GM12878 (cell line): Measurements from ENCODE around the gene PFKFB2. TPM values are rescaled to one million over a fixed set of nuclear protein-coding genes. Genes with fewer than 3 reads are reported as not detected.

ENCODE experiments used
- ATAC-seq: fragments of 200-7000 bp; cut with Tn5 transposase; 3 replicates; pipeline ENCODE4 v1.9.1; 2020; ENCODE audit warnings: mild to moderate bottlenecking, moderate library complexity
- BruUV-seq: library from RNA; stranded (reverse); fragments of 400-500 nt; replicated peaks from 2 replicates; lab custom pipeline; 2021; lab: Mats Ljungman, UMichigan
- CTCF ChIA-PET: fragments of 300-600 bp; sonication (Branson Sonifier 250); formaldehyde crosslinking; extraction: SDS; loops from one replicate; lab custom pipeline; 2021; ENCODE audit warnings: inconsistent platforms; lab: Yijun Ruan, JAX
- POLR2A ChIA-PET: fragments of 350-600 bp; formaldehyde crosslinking; extraction: SDS; loops from one replicate; lab custom pipeline; 2021; ENCODE audit warnings: inconsistent platforms; lab: Charles Lee
- RAD21 ChIA-PET: fragments of 300-600 bp; sonication (Branson Sonifier 250); formaldehyde crosslinking; loops from one replicate; lab custom pipeline; 2023; ENCODE audit warnings: antibody characterized with exemption; ENCODE audit not compliant: unreplicated experiment; lab: Charles Lee
- SMC1A ChIA-PET: fragments of 300-600 bp; sonication (Branson Sonifier 250); formaldehyde crosslinking; loops from one replicate; lab custom pipeline; 2023; ENCODE audit not compliant: unreplicated experiment, uncharacterized antibody; lab: Charles Lee
- DNase-seq: peaks from one replicate; pipeline ENCODE4 v3.0.0-alpha.2; 2011; ENCODE audit warnings: low read depth, low spot score
- FAIRE-seq: peaks from 3 replicates; lab custom pipeline; 2011; peaks lifted over from hg19 to GRCh38; lab: Jason Lieb, UNC
- H2AFZ ChIP-seq: 2 replicates; pipeline ENCODE4 v1.6.0; 2011; ENCODE audit warnings: low read depth, low read length, control low read depth; ENCODE audit not compliant: control insufficient read depth
- H3K27ac ChIP-seq: 2 replicates; pipeline ENCODE4 v1.5.1; 2011; ENCODE audit warnings: control low read depth; ENCODE audit not compliant: control insufficient read depth, insufficient read depth
- H3K27me3 ChIP-seq, 2 experiments: replicated peaks in 1 of 2; 2 replicates each; pipeline versions ENCODE4 v1.6.0 to v1.6.1; 2011; ENCODE audit warnings: low read length in 1 of 2; ENCODE audit not compliant: control insufficient read depth in 2 of 2, insufficient read depth in 2 of 2
- H3K36me3 ChIP-seq, 2 experiments: 2 replicates each; pipeline ENCODE4 v1.5.1; 2011; ENCODE audit warnings: low read length in 1 of 2; ENCODE audit not compliant: control insufficient read depth in 2 of 2, insufficient read depth in 2 of 2
- H3K4me1 ChIP-seq: 2 replicates; pipeline ENCODE4 v1.6.1; 2011; ENCODE audit warnings: mild to moderate bottlenecking, low read length, moderate library complexity, mixed read lengths; ENCODE audit not compliant: control insufficient read depth, insufficient read depth
- H3K4me2 ChIP-seq: 2 replicates; pipeline ENCODE4 v1.6.0; 2011; ENCODE audit warnings: control low read depth; ENCODE audit not compliant: control insufficient read depth, insufficient read depth
- H3K4me3 ChIP-seq: fragments of 200-600 bp; sonication (generic); 2 replicates; pipeline ENCODE4 v1.5.1; 2016
- H3K79me2 ChIP-seq: 2 replicates; pipeline ENCODE4 v1.6.0; 2011; ENCODE audit warnings: low read length; ENCODE audit not compliant: control insufficient read depth, insufficient read depth
- H3K9ac ChIP-seq: 2 replicates; pipeline ENCODE4 v1.8.0; 2011; ENCODE audit warnings: low read length, control low read depth, mixed read lengths; ENCODE audit not compliant: control insufficient read depth, insufficient read depth
- H3K9me3 ChIP-seq: replicated peaks from 3 replicates; pipeline ENCODE4 v1.5.1; 2011; ENCODE audit warnings: mild to moderate bottlenecking, low read length; ENCODE audit not compliant: control insufficient read depth, insufficient read depth
- H4K20me1 ChIP-seq: 2 replicates; pipeline ENCODE4 v1.6.0; 2011; ENCODE audit not compliant: control insufficient read depth, insufficient read depth
- BHLHE40 ChIP-seq, 2 experiments: fragments of 450-650 bp in 1 of 2; IDR thresholded peaks; 2 replicates each; pipeline ENCODE4 v1.6.1; 2011 to 2017; ENCODE audit warnings: low read depth in 2 of 2, borderline replicate concordance in 1 of 2, improper control_type of control experiment in 1 of 2, low read length in 1 of 2, mild to moderate bottlenecking in 1 of 2
- BRCA1 ChIP-seq: IDR thresholded peaks from 2 replicates; pipeline ENCODE4 v1.6.1; 2011; ENCODE audit warnings: low read depth, low read length, improper control_type of control experiment
- HDAC2 ChIP-seq: fragments of 200-600 bp; sonication (generic); IDR thresholded peaks from 2 replicates; pipeline ENCODE4 v1.6.1; 2017
- IRF4 ChIP-seq: IDR thresholded peaks from 2 replicates; pipeline ENCODE4 v1.6.1; 2011; ENCODE audit warnings: low read depth, low read length
- LARP7 ChIP-seq: fragments of 450-650 bp; IDR thresholded peaks from 2 replicates; pipeline ENCODE4 v1.6.1; 2017; ENCODE audit warnings: mild to moderate bottlenecking
- NFIC ChIP-seq: IDR thresholded peaks from 2 replicates; pipeline ENCODE4 v1.6.1; 2012; ENCODE audit warnings: low read depth, mild to moderate bottlenecking, inconsistent platforms, low read length, moderate library complexity
- NFYA ChIP-seq: IDR thresholded peaks from 2 replicates; pipeline ENCODE4 v1.6.1; 2011; ENCODE audit warnings: low read depth, mild to moderate bottlenecking, low read length, improper control_type of control experiment, borderline replicate concordance
- NR2C1 ChIP-seq: fragments of 450-650 bp; IDR thresholded peaks from 2 replicates; pipeline ENCODE4 v1.6.1; 2017; ENCODE audit warnings: antibody characterized with exemption, mild to moderate bottlenecking, moderate library complexity
- NRF1 ChIP-seq: conservative IDR thresholded peaks from 2 replicates; pipeline ENCODE4 v1.6.1; 2011; ENCODE audit warnings: mild to moderate bottlenecking, low read depth, low read length, improper control_type of control experiment
- PBX3 ChIP-seq: IDR thresholded peaks from 2 replicates; pipeline ENCODE4 v1.6.1; 2011; ENCODE audit warnings: mild to moderate bottlenecking, low read depth, low read length, moderate library complexity; ENCODE audit not compliant: insufficient replicate concordance
- RELB ChIP-seq: fragments of 450-650 bp; IDR thresholded peaks from 2 replicates; pipeline ENCODE4 v1.6.1; 2017; ENCODE audit warnings: low read depth, mild to moderate bottlenecking, moderate library complexity
- SREBF2 ChIP-seq: IDR thresholded peaks from 2 replicates; pipeline ENCODE4 v1.6.1; 2012; ENCODE audit warnings: mild to moderate bottlenecking, low read length
- TBL1XR1 ChIP-seq: IDR thresholded peaks from 2 replicates; pipeline ENCODE4 v1.6.1; 2012; ENCODE audit warnings: low read depth, low read length, improper control_type of control experiment
- USF2 ChIP-seq: IDR thresholded peaks from 2 replicates; pipeline ENCODE4 v1.6.1; 2011; ENCODE audit warnings: low read depth, low read length, improper control_type of control experiment, borderline replicate concordance
- ZNF384 ChIP-seq: IDR thresholded peaks from 2 replicates; pipeline ENCODE4 v1.6.1; 2012; ENCODE audit warnings: low read depth, mild to moderate bottlenecking, low read length, improper control_type of control experiment, borderline replicate concordance
- WGBS: methylation state at CpG from one replicate; pipeline ENCODE4 v1.1.6; 2016; ENCODE audit warnings: low lambda C conversion rate; ENCODE audit not compliant: insufficient replicate concordance, insufficient coverage; ENCODE audit errors: missing lambda C conversion rate; 5-methylcytosine and 5-hydroxymethylcytosine counted together
- in situ Hi-C: fragments of 300-500 bp; cut with MboI; formaldehyde crosslinking; loops from 9 replicates; pipeline ENCODE4 v1.14.3; 2018; ENCODE audit warnings: mixed read lengths
- intact Hi-C: fragments of 100-400 bp; cut with micrococcal nuclease; formaldehyde crosslinking; loops from one replicate; pipeline ENCODE4 v1.14.2; 2022; ENCODE audit not compliant: unreplicated experiment
- polyA plus RNA-seq, 11 experiments: library from polyadenylated mRNA; depleted of rRNA in 4 of 11; unstranded in 6 of 11; stranded (reverse) in 5 of 11; fragments of >200 nt; fragmentation: Nextera tagmentation in 4 of 11; fragmentation: Illumina TruSeq in 1 of 11; extraction: Ambion mirVana in 4 of 11; extraction: Trizol in 1 of 11; gene quantifications; 1 replicate in 1 of 11; 2 replicates in 10 of 11; pipeline versions ENCODE4 v1.2.1 to v1.2.3, GENCODE V29; 2011 to 2016; ENCODE audit warnings: inconsistent platforms in 2 of 11, missing spikeins in 2 of 11, low read depth in 1 of 11
- total RNA-seq, 4 experiments: library from RNA; depleted of rRNA in 3 of 4; stranded (reverse); fragments of >200 nt in 3 of 4; fragmentation: Illumina TruSeq in 1 of 4; extraction: Trizol in 1 of 4; gene quantifications; 2 replicates each; pipeline versions ENCODE4 v1.2.1 to v1.2.3, GENCODE V29; 2013 to 2021
- TF ChIP-seq, protein P1 (sequence below): fragments of 450-650 bp; formaldehyde crosslinking; IDR thresholded peaks from 2 replicates; pipeline ENCODE4 v1.5.0; 2022; ENCODE audit warnings: mild to moderate bottlenecking, missing genetic modification characterization

PFKFB2 gene
- total and polyA plus RNA-seq, 10 of the 15 experiments (the other 5 are each of a cell fraction or from before 2014, with no cell fraction given), result 0.40 to 1.3 (median 1.0) TPM

DNA sequence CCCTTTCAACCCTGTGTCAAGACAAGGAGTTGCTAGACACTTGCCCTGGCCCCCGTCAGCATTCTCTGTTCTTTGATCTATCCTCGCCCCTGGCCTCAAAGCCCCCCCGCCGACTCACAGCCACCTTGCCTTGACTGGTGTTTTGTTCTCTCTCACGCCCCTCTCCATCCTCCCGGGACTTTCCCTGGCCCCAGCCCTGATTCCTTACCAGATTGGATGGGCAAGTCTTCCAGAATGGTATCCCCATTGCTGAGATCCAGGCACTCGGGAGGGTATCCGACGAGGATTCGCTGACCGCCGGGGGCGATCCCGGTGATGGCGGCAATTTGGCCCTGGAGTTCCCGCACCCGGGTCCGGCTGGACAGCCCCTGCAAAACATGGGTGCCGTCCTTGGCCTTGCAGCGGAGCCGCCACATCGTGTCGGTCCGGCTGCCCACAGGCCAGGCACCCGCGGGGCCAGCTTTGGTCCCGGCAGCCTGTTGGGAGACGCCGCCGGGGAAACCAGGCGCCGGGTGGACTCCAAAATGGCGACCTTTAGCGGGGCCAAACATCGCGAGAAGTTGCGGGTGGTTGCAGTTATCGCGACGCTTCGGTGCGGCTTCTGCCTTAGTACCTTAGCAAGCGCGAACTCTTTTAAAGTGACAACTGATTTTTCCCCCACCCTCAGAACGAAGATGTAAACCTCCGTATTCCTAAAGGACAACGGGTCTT is 2.4 kb upstream of the PFKFB2 start:
- intact Hi-C loops, result loop anchor here (1.0 to 5.0 kb wide), 3 partner anchors 27 to 448 kb away; no protein-coding TSS in a partner anchor
- ChIA-PET RAD21 (interaction anchor here (0.6 to 2.2 kb wide), 9 partner anchors 20 to 449 kb away, joined by 3 to 7 read pairs (median 3); partner anchors contain the start of gene CD55), SMC1A (interaction anchor here (1.1 to 7.1 kb wide), 4 partner anchors 23 to 355 kb away, joined by 3 to 66 read pairs (median 45); no protein-coding TSS in a partner anchor), POLR2A (no interaction called here), CTCF (interaction anchor here (0.7 to 9.2 kb wide), 21 partner anchors 9 to 449 kb away, joined by 3 to 131 read pairs (median 5); partner anchors contain the start of genes C1orf116, C4BPB and CD55)
- Histone ChIP-seq H4K20me1 (no peaks in the 10 kb centered on the region), H3K36me3 (peaks cover 0 to 8% of the 10 kb centered on the region in 2 experiments; a peak in 2 of 4 replicates), H3K4me1 (peaks cover 21% of the 10 kb centered on the region), H3K9ac (peak overlapping the region; percentile 84), H3K27ac (peak overlapping the region; percentile 55), H3K9me3 (no peaks in the 10 kb centered on the region; the same call in 2 of the 3 replicates), H3K4me2 (peak overlapping the region; percentile 99), H3K27me3 (no peaks in the 10 kb centered on the region), H2AFZ (peak overlapping the region; percentile 100), H3K4me3 (peak overlapping the region; percentile 94), H3K79me2 (peaks cover 29% of the 10 kb centered on the region)
- in situ Hi-C loops, result no loop called here
- DNase-seq (peak; percentile 76), ATAC-seq (peak; percentile 81), FAIRE-seq (peak; percentile 66)
- BruUV-seq, result no TSS peak
- under 1% methylated on average over 46 of the region's 47 CpGs for WGBS
- TF ChIP-seq NFYA (no peak), NFIC (no peak), SREBF2 (no peak), PBX3 (no peak), NRF1 (no peak), USF2 (no peak), IRF4 (no peak), BRCA1 (peak; percentile 85), TBL1XR1 (no peak), RELB (peak; percentile 77), HDAC2 (no peak), NR2C1 (no peak), LARP7 (no peak), ZNF384 (no peak), BHLHE40 (IDR thresholded peaks at IDR 0.05; ENCODE audit: borderline replicate concordance in 1 of 2, low read depth in 2 of 2, low read length in 1 of 2) (peak in 1 of 2 experiments; percentile 28; a peak in 1 of 4 replicates)
- TF ChIP-seq, protein P1, sequence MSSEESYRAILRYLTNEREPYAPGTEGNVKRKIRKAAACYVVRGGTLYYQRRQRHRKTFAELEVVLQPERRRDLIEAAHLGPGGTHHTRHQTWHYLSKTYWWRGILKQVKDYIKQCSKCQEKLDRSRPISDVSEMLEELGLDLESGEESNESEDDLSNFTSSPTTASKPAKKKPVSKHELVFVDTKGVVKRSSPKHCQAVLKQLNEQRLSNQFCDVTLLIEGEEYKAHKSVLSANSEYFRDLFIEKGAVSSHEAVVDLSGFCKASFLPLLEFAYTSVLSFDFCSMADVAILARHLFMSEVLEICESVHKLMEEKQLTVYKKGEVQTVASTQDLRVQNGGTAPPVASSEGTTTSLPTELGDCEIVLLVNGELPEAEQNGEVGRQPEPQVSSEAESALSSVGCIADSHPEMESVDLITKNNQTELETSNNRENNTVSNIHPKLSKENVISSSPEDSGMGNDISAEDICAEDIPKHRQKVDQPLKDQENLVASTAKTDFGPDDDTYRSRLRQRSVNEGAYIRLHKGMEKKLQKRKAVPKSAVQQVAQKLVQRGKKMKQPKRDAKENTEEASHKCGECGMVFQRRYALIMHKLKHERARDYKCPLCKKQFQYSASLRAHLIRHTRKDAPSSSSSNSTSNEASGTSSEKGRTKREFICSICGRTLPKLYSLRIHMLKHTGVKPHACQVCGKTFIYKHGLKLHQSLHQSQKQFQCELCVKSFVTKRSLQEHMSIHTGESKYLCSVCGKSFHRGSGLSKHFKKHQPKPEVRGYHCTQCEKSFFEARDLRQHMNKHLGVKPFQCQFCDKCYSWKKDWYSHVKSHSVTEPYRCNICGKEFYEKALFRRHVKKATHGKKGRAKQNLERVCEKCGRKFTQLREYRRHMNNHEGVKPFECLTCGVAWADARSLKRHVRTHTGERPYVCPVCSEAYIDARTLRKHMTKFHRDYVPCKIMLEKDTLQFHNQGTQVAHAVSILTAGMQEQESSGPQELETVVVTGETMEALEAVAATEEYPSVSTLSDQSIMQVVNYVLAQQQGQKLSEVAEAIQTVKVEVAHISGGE (CRISPR knock-in tag), result no peak
